Measurements from ENCODE around the gene C2CD4C. TPM values are rescaled to one million over a fixed set of nuclear protein-coding genes. Genes with fewer than 3 reads are reported as not detected.
A peak's percentile ranks its signal among the peaks of the same experiment; 100 is the strongest.
"Not testable (repeated sequence)": the region's sequence is repeated elsewhere in the genome, so short reads cannot be mapped to it uniquely, and the experiment has no call there.

C2CD4C gene
- total and polyA plus RNA-seq, 5 experiments from 2014 or later = not detected

GRCh38 chr19:389255-389934, 19.6 kb downstream of the C2CD4C start:
- ATAC-seq (no peak), DNase-seq (peak in 1 of 10 donors; percentile 44)
- H3K4me1 Mint-ChIP-seq = peaks cover 0 to 9% (median 1%) of the 10 kb centered on the region in 4 donors
- peaks cover 0 to 12% (median 0%) of the 10 kb centered on the region in 9 donors for H3K9me3 Mint-ChIP-seq
- peaks cover 0 to 2% (median 0%) of the 10 kb centered on the region in 3 donors for H3K36me3 Mint-ChIP-seq
- POLR2A ChIA-PET = no interaction called here
- H3K27ac Mint-ChIP-seq = no peak overlapping the region
- H3K27me3 Mint-ChIP-seq = peaks cover 14 to 41% (median 21%) of the 10 kb centered on the region in 5 donors
- no peak overlapping the region for H3K4me3 Mint-ChIP-seq

DNA sequence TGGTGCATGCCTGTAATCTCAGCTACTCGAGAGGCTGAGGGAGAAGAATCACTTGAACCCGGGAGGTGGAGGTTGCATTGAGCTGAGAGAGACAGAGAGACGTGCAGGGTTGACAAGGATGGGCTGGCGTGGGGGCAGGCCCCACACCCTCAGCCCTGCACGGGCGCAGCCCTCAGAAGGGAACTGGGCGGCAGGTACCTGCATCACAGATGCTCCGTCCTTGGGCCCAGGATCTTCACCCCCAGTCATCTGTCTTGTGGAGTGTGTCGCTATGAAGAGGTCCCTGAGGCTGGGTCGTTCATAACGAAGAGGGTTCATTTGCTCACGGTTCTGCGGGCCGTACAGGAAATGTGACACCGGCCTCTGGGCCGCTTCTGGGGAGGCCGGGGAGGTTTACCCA, 20.3 kb downstream of the C2CD4C start:
- DNase-seq (peak in 1 of 10 donors; percentile 43), ATAC-seq (no peak)
- Mint-ChIP-seq H3K4me1 (peaks cover 0 to 13% (median 2%) of the 10 kb centered on the region in 4 donors), H3K27me3 (peaks cover 19 to 45% (median 28%) of the 10 kb centered on the region in 5 donors), H3K4me3 (no peak overlapping the region), H3K9me3 (peaks cover 0 to 11% (median 0%) of the 10 kb centered on the region in 9 donors), H3K36me3 (peaks cover 0 to 2% (median 0%) of the 10 kb centered on the region in 3 donors), H3K27ac (no peak overlapping the region)
- POLR2A ChIA-PET = no interaction called here

DNA sequence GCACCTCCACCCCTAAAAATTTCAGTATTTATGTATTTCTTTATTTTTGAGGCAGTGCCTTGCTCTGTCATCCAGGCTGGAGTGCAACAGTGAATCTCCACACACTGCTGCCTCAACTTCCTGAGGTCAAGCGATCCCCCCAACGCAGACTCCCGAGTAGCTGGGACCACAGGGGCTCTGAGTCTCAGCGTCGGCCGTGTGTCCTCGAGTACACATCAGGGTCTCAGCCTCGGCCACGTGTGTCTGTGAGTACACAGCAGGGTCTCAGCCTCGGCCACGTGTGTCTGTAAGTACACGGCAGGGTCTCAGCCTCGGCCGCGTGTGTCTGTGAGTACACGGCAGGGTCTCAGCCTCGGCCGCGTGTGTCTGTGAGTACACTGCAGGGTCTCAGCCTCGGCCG, 21.2 kb downstream of the C2CD4C start:
- DNase-seq = peak in 1 of 10 donors; percentile 37
- Mint-ChIP-seq H3K4me1 (peaks cover 2 to 12% (median 6%) of the 10 kb centered on the region in 4 donors), H3K27me3 (peaks cover 25 to 55% (median 37%) of the 10 kb centered on the region in 5 donors), H3K9me3 (peaks cover 0 to 2% (median 0%) of the 10 kb centered on the region in 9 donors), H3K27ac (no peak overlapping the region), H3K4me3 (peak overlapping the region in 1 of 10 donors; percentile 31), H3K36me3 (peaks cover 0 to 2% (median 0%) of the 10 kb centered on the region in 3 donors)
- POLR2A ChIA-PET = no interaction called here
- no peak for ATAC-seq

- H3K9me3 Mint-ChIP-seq, H3K36me3 Mint-ChIP-seq, H3K4me3 Mint-ChIP-seq, H3K27ac Mint-ChIP-seq, ATAC-seq, POLR2A ChIA-PET: not testable (repeated sequence)
- peaks cover 4 to 14% (median 8%) of the 10 kb centered on the region in 4 donors for H3K4me1 Mint-ChIP-seq
- peak in 1 of 10 donors; percentile 13 for DNase-seq
- H3K27me3 Mint-ChIP-seq = peaks cover 28 to 58% (median 44%) of the 10 kb centered on the region in 5 donors
Measured at GRCh38 chr19:386632-387301, 22.2 kb downstream of the C2CD4C start.

DNA sequence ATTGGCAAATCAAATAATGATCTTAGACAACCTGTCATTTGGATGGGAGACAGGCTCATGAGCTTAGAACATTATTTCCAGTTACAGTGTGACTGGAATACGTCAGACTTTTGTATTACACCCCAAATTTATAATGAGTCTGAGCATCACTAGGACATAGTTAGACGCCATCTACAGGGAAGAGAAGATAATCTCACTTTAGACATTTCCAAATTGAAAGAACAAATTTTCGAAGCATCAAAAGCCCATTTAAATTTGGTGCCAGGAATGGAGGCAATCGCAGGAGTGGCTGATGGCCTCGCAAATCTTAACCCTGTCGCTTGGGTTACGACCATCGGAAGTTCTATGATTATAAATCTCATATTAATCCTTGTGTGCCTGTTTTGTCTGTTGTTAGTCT, 22.8 kb downstream of the C2CD4C start:
- H3K4me1 Mint-ChIP-seq = peaks cover 4 to 14% (median 8%) of the 10 kb centered on the region in 4 donors
- H3K36me3 Mint-ChIP-seq, DNase-seq, POLR2A ChIA-PET, H3K27ac Mint-ChIP-seq, ATAC-seq, H3K4me3 Mint-ChIP-seq, H3K9me3 Mint-ChIP-seq: not testable (repeated sequence)
- peaks cover 28 to 58% (median 45%) of the 10 kb centered on the region in 5 donors for H3K27me3 Mint-ChIP-seq

DNA sequence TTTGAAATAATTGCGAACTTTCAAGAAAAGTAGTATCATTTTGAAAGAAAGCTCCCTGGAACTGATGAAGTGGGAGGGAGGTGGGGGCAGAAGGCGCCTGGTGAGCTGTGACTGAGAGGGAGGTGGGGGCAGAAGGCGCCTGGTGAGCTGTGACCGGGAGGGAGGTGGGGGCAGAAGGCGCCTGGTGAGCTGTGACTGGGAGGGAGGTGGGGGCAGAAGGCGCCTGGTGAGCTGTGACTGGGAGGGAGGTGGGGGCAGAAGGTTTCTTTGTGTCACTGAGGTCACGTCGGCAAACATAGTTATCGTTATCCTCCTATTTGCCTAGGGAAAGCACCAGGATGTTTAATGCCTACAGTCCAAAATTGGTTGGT, 24.2 kb downstream of the C2CD4C start:
- Mint-ChIP-seq H3K27me3 (peaks cover 28 to 65% (median 53%) of the 10 kb centered on the region in 5 donors), H3K9me3 (no peaks in the 10 kb centered on the region), H3K36me3 (no peaks in the 10 kb centered on the region), H3K27ac (no peak overlapping the region), H3K4me3 (no peak overlapping the region), H3K4me1 (peaks cover 4 to 14% (median 8%) of the 10 kb centered on the region in 4 donors)
- DNase-seq (peak in 1 of 10 donors; percentile 28), ATAC-seq (no peak)
- POLR2A ChIA-PET = interaction anchor here (1.8 kb wide), 1 partner anchor 126 kb away, joined by 4 read pairs; no protein-coding TSS in a partner anchor

GRCh38 chr19:383922-384798, 24.8 kb downstream of the C2CD4C start:
- ATAC-seq = peak; percentile 40 to 60
- no peaks in the 10 kb centered on the region for H3K36me3 Mint-ChIP-seq
- peaks cover 28 to 66% (median 53%) of the 10 kb centered on the region in 5 donors for H3K27me3 Mint-ChIP-seq
- DNase-seq = peak in 2 of 10 donors; percentile 16 to 53
- peak overlapping the region in 1 of 10 donors; percentile 4 for H3K4me3 Mint-ChIP-seq
- H3K4me1 Mint-ChIP-seq = peaks cover 4 to 14% (median 8%) of the 10 kb centered on the region in 4 donors
- POLR2A ChIA-PET = interaction anchor here (1.8 kb wide), 1 partner anchor 127 kb away, joined by 4 read pairs; no protein-coding TSS in a partner anchor
- no peaks in the 10 kb centered on the region for H3K9me3 Mint-ChIP-seq
- H3K27ac Mint-ChIP-seq = peak overlapping the region in 1 of 10 donors; percentile 39

DNA sequence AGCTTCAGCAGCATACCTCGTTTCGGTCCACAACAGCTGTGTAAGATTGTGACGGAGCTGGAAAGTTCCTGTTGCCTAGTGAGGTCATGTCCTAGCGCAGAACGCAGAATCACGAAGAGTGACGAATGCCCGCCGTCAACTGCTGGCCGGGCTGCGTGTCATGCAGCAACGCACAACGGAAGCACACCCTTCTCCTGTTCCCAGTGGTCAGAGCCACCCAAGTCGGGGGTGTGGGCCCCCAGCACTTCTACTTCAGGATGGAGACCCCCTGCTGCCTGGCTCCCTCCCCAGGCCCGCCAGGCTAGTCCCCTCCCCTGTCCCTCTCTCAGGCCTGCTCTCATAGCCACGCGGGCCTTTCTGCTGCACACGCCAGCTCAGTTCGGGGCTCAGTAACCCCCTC, 25.9 kb downstream of the C2CD4C start:
- POLR2A ChIA-PET = no interaction called here
- DNase-seq = peak in 1 of 10 donors; percentile 24
- peaks cover 28 to 68% (median 46%) of the 10 kb centered on the region in 5 donors for H3K27me3 Mint-ChIP-seq
- no peak overlapping the region for H3K27ac Mint-ChIP-seq
- H3K4me3 Mint-ChIP-seq = peak overlapping the region in 1 of 10 donors; percentile 35
- no peak for ATAC-seq
- H3K9me3 Mint-ChIP-seq = no peaks in the 10 kb centered on the region
- H3K36me3 Mint-ChIP-seq = no peaks in the 10 kb centered on the region
- H3K4me1 Mint-ChIP-seq = peaks cover 4 to 14% (median 8%) of the 10 kb centered on the region in 4 donors

DNA sequence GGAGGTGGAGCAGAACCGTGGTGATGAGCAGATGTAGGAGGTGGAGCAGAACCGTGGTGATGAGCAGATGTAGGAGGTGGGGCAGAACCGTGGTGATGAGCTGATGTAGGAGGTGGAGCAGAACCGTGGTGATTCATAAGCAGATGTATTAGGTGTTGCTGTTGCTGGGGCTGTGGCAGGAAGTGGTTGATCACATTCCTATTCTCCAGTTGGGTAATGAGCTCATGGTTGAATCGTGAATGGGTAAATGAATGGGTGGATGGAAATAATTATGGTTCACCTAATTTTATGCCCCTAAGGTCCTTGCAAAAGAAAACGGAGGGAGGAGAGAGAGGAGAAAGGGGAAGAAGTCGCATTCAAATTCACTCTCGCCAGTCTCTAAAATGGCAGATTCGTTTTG, 26.4 kb downstream of the C2CD4C start:
- peak overlapping the region in 3 of 10 donors; percentile 15 to 50 (median 24) for H3K4me3 Mint-ChIP-seq

DNA sequence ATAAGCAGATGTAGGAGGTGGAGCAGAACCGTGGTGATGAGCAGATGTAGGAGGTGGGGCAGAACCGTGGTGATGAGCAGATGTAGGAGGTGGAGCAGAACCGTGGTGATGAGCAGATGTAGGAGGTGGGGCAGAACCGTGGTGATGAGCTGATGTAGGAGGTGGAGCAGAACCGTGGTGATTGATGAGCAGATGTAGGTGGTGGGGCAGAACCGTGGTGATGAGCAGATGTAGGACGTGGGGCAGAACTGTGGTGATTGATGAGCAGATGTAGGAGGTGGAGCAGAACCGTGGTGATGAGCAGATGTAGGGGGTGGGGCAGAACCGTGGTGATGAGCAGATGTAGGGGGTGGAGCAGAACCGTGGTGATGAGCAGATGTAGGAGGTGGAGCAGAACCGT, 27.0 kb downstream of the C2CD4C start:
- H3K9me3 Mint-ChIP-seq, POLR2A ChIA-PET, H3K36me3 Mint-ChIP-seq, H3K27ac Mint-ChIP-seq, ATAC-seq: not testable (repeated sequence)
- Mint-ChIP-seq H3K4me3 (peak overlapping the region in 1 of 10 donors; percentile 40), H3K4me1 (peaks cover 4 to 14% (median 10%) of the 10 kb centered on the region in 4 donors), H3K27me3 (peaks cover 27 to 67% (median 50%) of the 10 kb centered on the region in 5 donors)
- DNase-seq = peak in 1 of 10 donors; percentile 26

More for the DNA sequence above, 26.4 kb downstream of the C2CD4C start:
- H3K27me3 Mint-ChIP-seq = peaks cover 30 to 69% (median 50%) of the 10 kb centered on the region in 5 donors
- H3K4me1 Mint-ChIP-seq = peaks cover 4 to 14% (median 10%) of the 10 kb centered on the region in 4 donors
- DNase-seq (peak in 2 of 10 donors; percentile 12 to 49), ATAC-seq (peak in 1 of 2 donors; percentile 54)
- H3K9me3 Mint-ChIP-seq, H3K36me3 Mint-ChIP-seq, POLR2A ChIA-PET: not testable (repeated sequence)
- H3K27ac Mint-ChIP-seq = peak overlapping the region in 2 of 10 donors; percentile 13 to 77

GRCh38 chr19:380618-381219, 28.2 kb downstream of the C2CD4C start:
- Mint-ChIP-seq H3K27me3 (peaks cover 22 to 64% (median 43%) of the 10 kb centered on the region in 5 donors), H3K4me1 (peaks cover 4 to 14% (median 12%) of the 10 kb centered on the region in 4 donors), H3K27ac (peak overlapping the region in 1 of 10 donors; percentile 34)
- DNase-seq, ATAC-seq, H3K4me3 Mint-ChIP-seq, POLR2A ChIA-PET, H3K9me3 Mint-ChIP-seq, H3K36me3 Mint-ChIP-seq: not testable (repeated sequence)

- POLR2A ChIA-PET = no interaction called here
- H3K4me3 Mint-ChIP-seq = no peak overlapping the region
Measured at GRCh38 chr19:379796-380195, 29.2 kb downstream of the C2CD4C start.

More at GRCh38 chr19:379796-380195, 29.2 kb downstream of the C2CD4C start:
- no peak overlapping the region for H3K27ac Mint-ChIP-seq
- ATAC-seq (no peak), DNase-seq (peak in 1 of 10 donors; percentile 35)
- peaks cover 4 to 14% (median 12%) of the 10 kb centered on the region in 4 donors for H3K4me1 Mint-ChIP-seq
- H3K27me3 Mint-ChIP-seq = peaks cover 17 to 64% (median 40%) of the 10 kb centered on the region in 5 donors
- H3K9me3 Mint-ChIP-seq = no peaks in the 10 kb centered on the region
- no peaks in the 10 kb centered on the region for H3K36me3 Mint-ChIP-seq

All from naive thymus-derived CD8-positive, alpha-beta T cell (primary cell).